ENCODE data around the gene TRIM72.

GRCh38 chr16:31270795-31271194 lies 56.9 kb downstream of the TRIM72 start:
- TF ChIP-seq, protein P1, sequence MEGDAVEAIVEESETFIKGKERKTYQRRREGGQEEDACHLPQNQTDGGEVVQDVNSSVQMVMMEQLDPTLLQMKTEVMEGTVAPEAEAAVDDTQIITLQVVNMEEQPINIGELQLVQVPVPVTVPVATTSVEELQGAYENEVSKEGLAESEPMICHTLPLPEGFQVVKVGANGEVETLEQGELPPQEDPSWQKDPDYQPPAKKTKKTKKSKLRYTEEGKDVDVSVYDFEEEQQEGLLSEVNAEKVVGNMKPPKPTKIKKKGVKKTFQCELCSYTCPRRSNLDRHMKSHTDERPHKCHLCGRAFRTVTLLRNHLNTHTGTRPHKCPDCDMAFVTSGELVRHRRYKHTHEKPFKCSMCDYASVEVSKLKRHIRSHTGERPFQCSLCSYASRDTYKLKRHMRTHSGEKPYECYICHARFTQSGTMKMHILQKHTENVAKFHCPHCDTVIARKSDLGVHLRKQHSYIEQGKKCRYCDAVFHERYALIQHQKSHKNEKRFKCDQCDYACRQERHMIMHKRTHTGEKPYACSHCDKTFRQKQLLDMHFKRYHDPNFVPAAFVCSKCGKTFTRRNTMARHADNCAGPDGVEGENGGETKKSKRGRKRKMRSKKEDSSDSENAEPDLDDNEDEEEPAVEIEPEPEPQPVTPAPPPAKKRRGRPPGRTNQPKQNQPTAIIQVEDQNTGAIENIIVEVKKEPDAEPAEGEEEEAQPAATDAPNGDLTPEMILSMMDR (IDR thresholded peaks at IDR 0.05): no peak
- no peak for TF ChIP-seq POLR2AphosphoS5 (IDR thresholded peaks at IDR 0.05)
- TF ChIP-seq EP300 (IDR thresholded peaks at IDR 0.05): no peak
- TF ChIP-seq POLR2A (IDR thresholded peaks at IDR 0.05): no peak
